SK-N-SH (cell line): ENCODE measurements around the gene KLHL2. TPM values are rescaled to one million over a fixed set of nuclear protein-coding genes. Genes with fewer than 3 reads are reported as not detected.

ENCODE experiments used
- CTCF ChIA-PET: fragments of 300-600, 350-600 bp; formaldehyde crosslinking; extraction: SDS; loops from one replicate; lab custom pipeline; 2021; lab: Yijun Ruan, JAX
- POLR2A ChIA-PET: fragments of 350-600 bp; sonication (Branson Sonifier 250); formaldehyde crosslinking; extraction: SDS; loops from one replicate; lab custom pipeline; 2020; ENCODE audit warnings: antibody characterized with exemption, inconsistent platforms; lab: Yijun Ruan, JAX
- DNase-seq: peaks from one replicate; pipeline ENCODE4 v3.0.0; 2012
- H2AFZ ChIP-seq: fragments of 200-600 bp; sonication (generic); 2 replicates; pipeline ENCODE4 v1.8.1; 2016; ENCODE audit warnings: antibody characterized with exemption, mild to moderate bottlenecking, low read depth
- H3F3A ChIP-seq: fragments of 200-600 bp; sonication (generic); replicated peaks from 2 replicates; pipeline ENCODE3; 2016; ENCODE audit warnings: antibody characterized with exemption, mild to moderate bottlenecking; ENCODE audit not compliant: insufficient read depth
- H3K27ac ChIP-seq, 2 experiments: fragments of 200-500 bp in 1 of 2; fragments of 200-600 bp in 1 of 2; sonication (Bioruptor generic) in 1 of 2; sonication (generic), shearing (Covaris generic) in 1 of 2; 2 replicates each; pipeline versions ENCODE4 v1.5.1 to v1.6.1; 2014 to 2016; ENCODE audit warnings: low read depth in 2 of 2, inconsistent platforms in 1 of 2, low read length in 1 of 2, mild to moderate bottlenecking in 1 of 2, mixed read lengths in 1 of 2
- H3K27me3 ChIP-seq: fragments of 200-600 bp; sonication (generic), shearing (Covaris generic); 2 replicates; pipeline ENCODE4 v1.6.1; 2016; ENCODE audit warnings: mixed run types; ENCODE audit not compliant: insufficient read depth
- H3K36me3 ChIP-seq, 2 experiments: fragments of 200-500 bp in 1 of 2; fragments of 200-600 bp in 1 of 2; sonication (Bioruptor generic) in 1 of 2; sonication (generic) in 1 of 2; replicated peaks in 1 of 2; 2 replicates each; pipeline versions ENCODE3 to v1.5.1; 2014 to 2016; ENCODE audit warnings: low read length in 1 of 2, mild to moderate bottlenecking in 1 of 2; ENCODE audit not compliant: insufficient read depth in 2 of 2, control insufficient read depth in 1 of 2
- H3K4me1 ChIP-seq, 2 experiments: fragments of 200-500 bp in 1 of 2; fragments of 200-600 bp in 1 of 2; sonication (Bioruptor generic) in 1 of 2; sonication (generic), shearing (Covaris generic) in 1 of 2; 2 replicates each; pipeline versions ENCODE4 v1.5.1 to v1.6.1; 2014 to 2016; ENCODE audit warnings: low read depth in 1 of 2, low read length in 1 of 2, mixed run types in 1 of 2; ENCODE audit not compliant: insufficient read depth in 2 of 2, control insufficient read depth in 1 of 2
- H3K4me2 ChIP-seq: fragments of 200-600 bp; sonication (generic), shearing (Covaris generic); 2 replicates; pipeline ENCODE4 v1.6.1; 2017; ENCODE audit warnings: mixed run types
- H3K4me3 ChIP-seq, 2 experiments: fragments of 200-500 bp in 1 of 2; fragments of 200-600 bp in 1 of 2; sonication (Bioruptor generic) in 1 of 2; sonication (generic), shearing (Covaris generic) in 1 of 2; 2 replicates each; pipeline versions ENCODE4 v1.5.1 to v1.8.1; 2014 to 2016; ENCODE audit warnings: low read depth in 2 of 2, inconsistent platforms in 1 of 2, low read length in 1 of 2, mild to moderate bottlenecking in 1 of 2, mixed read lengths in 1 of 2, moderate library complexity in 1 of 2
- H3K79me2 ChIP-seq: fragments of 200-600 bp; sonication (generic); 2 replicates; pipeline ENCODE4 v1.8.1; 2017; ENCODE audit warnings: mild to moderate bottlenecking; ENCODE audit not compliant: insufficient read depth
- H3K9ac ChIP-seq: fragments of 200-600 bp; sonication (generic); 2 replicates; pipeline ENCODE4 v1.6.1; 2017; ENCODE audit warnings: mixed run types
- H3K9me2 ChIP-seq: fragments of 200-600 bp; sonication (generic); 2 replicates; pipeline ENCODE4 v1.6.1; 2017; ENCODE audit warnings: mixed run types
- H3K9me3 ChIP-seq: fragments of 200-600 bp; sonication (generic); 2 replicates; pipeline ENCODE4 v1.6.1; 2017; ENCODE audit warnings: mixed run types, mild to moderate bottlenecking, moderate library complexity
- H4K20me1 ChIP-seq: fragments of 200-600 bp; sonication (generic); 2 replicates; pipeline ENCODE4 v1.6.1; 2017; ENCODE audit warnings: mild to moderate bottlenecking, mixed run types; ENCODE audit not compliant: insufficient read depth
- ELF1 ChIP-seq: IDR thresholded peaks from 2 replicates; pipeline ENCODE4 v1.4.0; 2012
- FOSL2 ChIP-seq: IDR thresholded peaks from 2 replicates; pipeline ENCODE4 v1.4.0; 2012; ENCODE audit warnings: low read depth, mild to moderate bottlenecking, moderate library complexity, borderline replicate concordance
- JUND ChIP-seq: IDR thresholded peaks from 2 replicates; pipeline ENCODE4 v1.4.0; 2012
- POLR2AphosphoS5 ChIP-seq: IDR thresholded peaks from 2 replicates; pipeline ENCODE4 v1.6.1; 2012; ENCODE audit warnings: low read depth, low read length
- RAD21 ChIP-seq: IDR thresholded peaks from 2 replicates; pipeline ENCODE4 v1.6.1; 2012; ENCODE audit warnings: mild to moderate bottlenecking, low read length
- SMC3 ChIP-seq: IDR thresholded peaks from 2 replicates; pipeline ENCODE4 v1.6.1; 2012; ENCODE audit warnings: low read depth, low read length, improper control_type of control experiment
- TCF12 ChIP-seq: IDR thresholded peaks from 2 replicates; pipeline ENCODE4 v1.4.0; 2012
- USF1 ChIP-seq: IDR thresholded peaks from 2 replicates; pipeline ENCODE4 v1.4.0; 2012; ENCODE audit warnings: low read depth, borderline replicate concordance
- YY1 ChIP-seq: IDR thresholded peaks from 2 replicates; pipeline ENCODE4 v1.4.0; 2012; ENCODE audit warnings: low read depth, mild to moderate bottlenecking
- WGBS: methylation state at CpG from one replicate; pipeline ENCODE4 v1.1.6; 2017; ENCODE audit warnings: low lambda C conversion rate; 5-methylcytosine and 5-hydroxymethylcytosine counted together
- polyA plus RNA-seq, 3 experiments: library from polyadenylated mRNA; depleted of rRNA; stranded (reverse); fragments of >200 nt; gene quantifications; 2 replicates each; pipeline ENCODE4 v1.2.3, GENCODE V29; 2012
- TF ChIP-seq, protein P1 (sequence below): IDR thresholded peaks from 2 replicates; pipeline ENCODE4 v1.4.0; 2012; ENCODE audit warnings: low read depth
- TF ChIP-seq, protein P2 (sequence below): fragments of 200-600 bp; sonication (generic); IDR thresholded peaks from 2 replicates; pipeline ENCODE4 v1.6.1; 2017; ENCODE audit warnings: antibody characterized with exemption, mild to moderate bottlenecking, moderate library complexity

Gene KLHL2
- polyA plus RNA-seq, 1 of the 3 experiments (the other 2 are of a cell fraction): 25.0 TPM

GRCh38 chr4:165203541-165204461 is 3.6 kb upstream of the KLHL2 start:
- 0 out of 2 replicates have a peak overlapping the region, but pooled peaks have one; percentile 29 for H3K4me2 ChIP-seq

DNA sequence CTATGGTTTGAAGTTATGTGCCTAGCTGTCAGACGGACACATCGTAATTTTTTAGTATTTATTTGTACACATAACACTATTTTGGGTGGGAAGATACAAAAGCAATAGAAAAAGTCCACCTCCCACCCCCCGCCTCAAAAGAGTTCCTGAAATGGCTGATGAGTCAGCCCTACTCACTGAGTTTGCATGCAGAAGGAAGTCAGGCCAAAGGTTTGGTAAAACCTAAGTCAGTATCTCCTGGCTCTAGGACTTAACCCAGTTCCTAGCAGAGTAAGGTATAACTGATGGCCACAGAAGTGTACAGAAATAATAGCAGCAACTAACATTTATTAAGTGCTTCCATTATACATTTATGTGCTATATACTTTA is 2.9 kb upstream of the KLHL2 start:
- no peaks in the 10 kb centered on the region for H3K9me3 ChIP-seq
- H4K20me1 ChIP-seq: no peaks in the 10 kb centered on the region; the same call in 1 of the 2 replicates
- WGBS: 58% methylated on average over 3 of the region's 3 CpGs
- no peaks in the 10 kb centered on the region for H3K36me3 ChIP-seq
- 0 out of 2 replicates have a peak overlapping the region, but pooled peaks have one; percentile 29 for H3K4me2 ChIP-seq
- no peaks in the 10 kb centered on the region for H3K27me3 ChIP-seq
- no peak overlapping the region for H2AFZ ChIP-seq
- peaks cover 14% of the 10 kb centered on the region for H3F3A ChIP-seq
- H3K4me3 ChIP-seq: no peak overlapping the region
- ChIA-PET CTCF (interaction anchor here (1.3 kb wide), 1 partner anchor 20 kb away, joined by 4 read pairs; no protein-coding TSS in a partner anchor), POLR2A (no interaction called here)
- TF ChIP-seq FOSL2 (peak; percentile 58; the same call in 1 of the 2 replicates), RAD21 (no peak), JUND (peak; percentile 53)
- no peak overlapping the region; a peak in 1 of 4 replicates for H3K27ac ChIP-seq
- H3K79me2 ChIP-seq: peaks cover 17% of the 10 kb centered on the region
- no peaks in the 10 kb centered on the region for H3K9me2 ChIP-seq
- peaks cover 12 to 14% of the 10 kb centered on the region in 2 experiments; a peak in 3 of 4 replicates for H3K4me1 ChIP-seq
- no peak for DNase-seq
- H3K9ac ChIP-seq: no peak overlapping the region

More at GRCh38 chr4:165203541-165204461, 3.6 kb upstream of the KLHL2 start:
- CTCF ChIA-PET: interaction anchor here (0.6 to 1.3 kb wide), 2 partner anchors 11 to 19 kb away, joined by 3 to 4 read pairs; no protein-coding TSS in a partner anchor
- no peak overlapping the region; a peak in 1 of 4 replicates for H3K27ac ChIP-seq
- no peaks in the 10 kb centered on the region for H3K36me3 ChIP-seq
- POLR2A ChIA-PET: no interaction called here
- no peaks in the 10 kb centered on the region for H3K9me2 ChIP-seq
- no peaks in the 10 kb centered on the region for H3K27me3 ChIP-seq
- H3K79me2 ChIP-seq: peaks cover 11% of the 10 kb centered on the region
- H3K9ac ChIP-seq: no peak overlapping the region
- TF ChIP-seq, protein P1, sequence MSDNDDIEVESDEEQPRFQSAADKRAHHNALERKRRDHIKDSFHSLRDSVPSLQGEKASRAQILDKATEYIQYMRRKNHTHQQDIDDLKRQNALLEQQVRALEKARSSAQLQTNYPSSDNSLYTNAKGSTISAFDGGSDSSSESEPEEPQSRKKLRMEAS: no peak
- no peak for TF ChIP-seq POLR2AphosphoS5
- TF ChIP-seq, protein P2, sequence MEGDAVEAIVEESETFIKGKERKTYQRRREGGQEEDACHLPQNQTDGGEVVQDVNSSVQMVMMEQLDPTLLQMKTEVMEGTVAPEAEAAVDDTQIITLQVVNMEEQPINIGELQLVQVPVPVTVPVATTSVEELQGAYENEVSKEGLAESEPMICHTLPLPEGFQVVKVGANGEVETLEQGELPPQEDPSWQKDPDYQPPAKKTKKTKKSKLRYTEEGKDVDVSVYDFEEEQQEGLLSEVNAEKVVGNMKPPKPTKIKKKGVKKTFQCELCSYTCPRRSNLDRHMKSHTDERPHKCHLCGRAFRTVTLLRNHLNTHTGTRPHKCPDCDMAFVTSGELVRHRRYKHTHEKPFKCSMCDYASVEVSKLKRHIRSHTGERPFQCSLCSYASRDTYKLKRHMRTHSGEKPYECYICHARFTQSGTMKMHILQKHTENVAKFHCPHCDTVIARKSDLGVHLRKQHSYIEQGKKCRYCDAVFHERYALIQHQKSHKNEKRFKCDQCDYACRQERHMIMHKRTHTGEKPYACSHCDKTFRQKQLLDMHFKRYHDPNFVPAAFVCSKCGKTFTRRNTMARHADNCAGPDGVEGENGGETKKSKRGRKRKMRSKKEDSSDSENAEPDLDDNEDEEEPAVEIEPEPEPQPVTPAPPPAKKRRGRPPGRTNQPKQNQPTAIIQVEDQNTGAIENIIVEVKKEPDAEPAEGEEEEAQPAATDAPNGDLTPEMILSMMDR: no peak
- TF ChIP-seq USF1: no peak
- no peak for TF ChIP-seq TCF12
- TF ChIP-seq SMC3: no peak
- TF ChIP-seq ELF1: no peak
- no peak for TF ChIP-seq YY1
- no peaks in the 10 kb centered on the region for H3K9me3 ChIP-seq
- H3F3A ChIP-seq: peaks cover 14% of the 10 kb centered on the region
- WGBS: 81% methylated on average over 8 of the region's 8 CpGs
- H2AFZ ChIP-seq: no peak overlapping the region
- H4K20me1 ChIP-seq: no peaks in the 10 kb centered on the region
- H3K4me3 ChIP-seq: no peak overlapping the region
- H3K4me1 ChIP-seq: peaks cover 12 to 13% of the 10 kb centered on the region in 2 experiments; a peak in 3 of 4 replicates
- no peak for DNase-seq
